ENCODE measurements around the gene PPT2. TPM values are rescaled to one million over a fixed set of nuclear protein-coding genes. Genes with fewer than 3 reads are reported as not detected.
A peak's percentile ranks its signal among the peaks of the same experiment; 100 is the strongest.

The PPT2 gene
- total and polyA plus RNA-seq, 2 of the 13 experiments (the other 11 are each of a cell fraction or from before 2014, with no cell fraction given) = 39.2 to 61.8 TPM

GRCh38 chr6:32194825-32195651, 41.1 kb downstream of the PPT2 start (continued):
- TF ChIP-seq ZNF318 (CRISPR knock-in tag; IDR thresholded peaks at IDR 0.05) (no peak), ZNF44 (CRISPR knock-in tag; IDR thresholded peaks at IDR 0.05) (peak; percentile 45; the same call in 1 of the 2 replicates), TAF1 (CRISPR knock-in tag; IDR thresholded peaks at IDR 0.05) (no peak), RAD21 (CRISPR knock-in tag; IDR thresholded peaks at IDR 0.05) (peak; percentile 33; the same call in 1 of the 2 replicates), ZNF557 (CRISPR knock-in tag; IDR thresholded peaks at IDR 0.05) (no peak), IKZF5 (CRISPR knock-in tag; IDR thresholded peaks at IDR 0.05) (no peak), ZNF430 (CRISPR knock-in tag; IDR thresholded peaks at IDR 0.05) (no peak), ZBTB38 (CRISPR knock-in tag; IDR thresholded peaks at IDR 0.05) (no peak), ZFP82 (CRISPR knock-in tag; IDR thresholded peaks at IDR 0.05; ENCODE audit: borderline replicate concordance) (0 out of 2 replicates have a peak, but pooled peaks have one; percentile 6), ZKSCAN1 (IDR thresholded peaks at IDR 0.05; ENCODE audit: low read length) (peak; percentile 86), POLR2G (IDR thresholded peaks at IDR 0.05; ENCODE audit: low read depth, low read length) (peak; percentile 69), RCOR2 (CRISPR knock-in tag; IDR thresholded peaks at IDR 0.05) (no peak), PAF1 (CRISPR knock-in tag; IDR thresholded peaks at IDR 0.05) (no peak), ZNF7 (CRISPR knock-in tag; IDR thresholded peaks at IDR 0.05) (no peak), ATF1 (CRISPR knock-in tag; IDR thresholded peaks at IDR 0.05) (peak; percentile 44; the same call in 1 of the 2 replicates), RBM22 (optimal IDR thresholded peaks at IDR 0.05; ENCODE audit: low read length) (no peak), ZNF83 (CRISPR knock-in tag; IDR thresholded peaks at IDR 0.05; ENCODE audit: borderline replicate concordance) (no peak), HOXD1 (CRISPR knock-in tag; IDR thresholded peaks at IDR 0.05) (no peak), ZNF24 (IDR thresholded peaks at IDR 0.05) (no peak), MIER3 (CRISPR knock-in tag; IDR thresholded peaks at IDR 0.05; ENCODE audit: borderline replicate concordance) (no peak; the same call in 1 of the 2 replicates), ZFY (CRISPR knock-in tag; IDR thresholded peaks at IDR 0.05) (no peak), PAWR (CRISPR knock-in tag; IDR thresholded peaks at IDR 0.05; ENCODE audit: borderline replicate concordance) (no peak), RFX5 (IDR thresholded peaks at IDR 0.05; ENCODE audit: low read depth, low read length) (0 out of 2 replicates have a peak, but pooled peaks have one; percentile 45)
